ENCODE data around the gene CPNE6. TPM values are rescaled to one million over a fixed set of nuclear protein-coding genes. Genes with fewer than 3 reads are reported as not detected.
A peak's percentile ranks its signal among the peaks of the same experiment; 100 is the strongest.

Gene CPNE6
- total RNA-seq, 1 experiment from 2014 or later: not detected

GRCh38 chr14:24079491-24080141 lies 8.3 kb downstream of the CPNE6 start:
- H3K4me2 ChIP-seq (ENCODE audit: low read length): no peak overlapping the region
- TF ChIP-seq EZH2 (IDR thresholded peaks at IDR 0.05; ENCODE audit: low read length, unreplicated experiment) (no peak), CTCF (conservative IDR thresholded peaks at IDR 0.05; ENCODE audit: low read depth, low read length) (no peak), EZH2phosphoT487 (IDR thresholded peaks at IDR 0.05; ENCODE audit: borderline replicate concordance, low read length) (no peak)
- BruUV-seq (replicated peaks): no TSS peak
- no peaks in the 10 kb centered on the region for H3K36me3 ChIP-seq (ENCODE audit: low read depth, low read length)
- ChIA-PET POLR2A (ENCODE audit: unreplicated experiment) (interaction anchor here (0.7 kb wide), 1 partner anchor 13 kb away, joined by 5 read pairs; no protein-coding TSS in a partner anchor), CTCF (no interaction called here)
- H3K4me1 ChIP-seq (ENCODE audit: insufficient read depth, low read length): peaks cover 12% of the 10 kb centered on the region
- no peaks in the 10 kb centered on the region for H3K79me2 ChIP-seq (ENCODE audit: low read length)
- H3K9me2 ChIP-seq (replicated peaks; ENCODE audit: low read length): no peaks in the 10 kb centered on the region
- no peaks in the 10 kb centered on the region for H3K27me3 ChIP-seq (ENCODE audit: low read length)
- H2AFZ ChIP-seq (ENCODE audit: low read length): no peak overlapping the region
- ATAC-seq (no peak), DNase-seq (no peak)
- no peak overlapping the region for H3K27ac ChIP-seq (ENCODE audit: low read length)
- H3K9ac ChIP-seq (ENCODE audit: low read length): no peak overlapping the region
- H3K4me3 ChIP-seq (ENCODE audit: low read length): no peak overlapping the region
- intact Hi-C loops (cut with micrococcal nuclease): no loop called here
- no peaks in the 10 kb centered on the region for H3F3A ChIP-seq (ENCODE audit: low read length, unreplicated experiment)
- no peaks in the 10 kb centered on the region for H4K20me1 ChIP-seq (ENCODE audit: low read length)
- no peaks in the 10 kb centered on the region for H3K9me3 ChIP-seq (ENCODE audit: low read length)

GRCh38 chr14:24080142-24080530 lies 8.8 kb downstream of the CPNE6 start:
- no peak for DNase-seq
- no peak for ATAC-seq
- Histone ChIP-seq H3K4me3 (ENCODE audit: low read length) (no peak overlapping the region), H3K4me1 (ENCODE audit: insufficient read depth, low read length) (peaks cover 12% of the 10 kb centered on the region), H3K9ac (ENCODE audit: low read length) (no peak overlapping the region), H3K36me3 (ENCODE audit: low read depth, low read length) (no peaks in the 10 kb centered on the region), H3K79me2 (ENCODE audit: low read length) (no peaks in the 10 kb centered on the region), H3K9me3 (ENCODE audit: low read length) (no peaks in the 10 kb centered on the region), H2AFZ (ENCODE audit: low read length) (no peak overlapping the region), H3K4me2 (ENCODE audit: low read length) (peak overlapping the region; percentile 81; the same call in 1 of the 2 replicates), H3K27me3 (ENCODE audit: low read length) (no peaks in the 10 kb centered on the region), H3K9me2 (replicated peaks; ENCODE audit: low read length) (no peaks in the 10 kb centered on the region), H3F3A (ENCODE audit: low read length, unreplicated experiment) (no peaks in the 10 kb centered on the region), H3K27ac (ENCODE audit: low read length) (no peak overlapping the region), H4K20me1 (ENCODE audit: low read length) (no peaks in the 10 kb centered on the region)
- intact Hi-C loops (cut with micrococcal nuclease): no loop called here
- BruUV-seq (replicated peaks): no TSS peak
- ChIA-PET POLR2A (ENCODE audit: unreplicated experiment) (interaction anchor here (0.7 kb wide), 1 partner anchor 13 kb away, joined by 5 read pairs; no protein-coding TSS in a partner anchor), CTCF (no interaction called here)
- TF ChIP-seq EZH2 (IDR thresholded peaks at IDR 0.05; ENCODE audit: low read length, unreplicated experiment): no peak
- no peak for TF ChIP-seq CTCF (conservative IDR thresholded peaks at IDR 0.05; ENCODE audit: low read depth, low read length)
- no peak for TF ChIP-seq EZH2phosphoT487 (IDR thresholded peaks at IDR 0.05; ENCODE audit: borderline replicate concordance, low read length)

All from PC-3 (cell line).